Right atrium auricular region (tissue), 2 donors: ENCODE results near the gene RCL1. TPM values are rescaled to one million over a fixed set of nuclear protein-coding genes. Genes with fewer than 3 reads are reported as not detected.

Experiments
- DNase-seq: peaks from one replicate; pipeline ENCODE4 v3.0.0-alpha.2; 2019; ENCODE audit warnings: low spot score
- H3K27ac ChIP-seq, 2 donors: fragments of 200-600 bp; sonication (generic); 1 replicate in 1 of 2; 2 replicates in 1 of 2; pipeline ENCODE4 v1.5.1; 2016 to 2019
- H3K27me3 ChIP-seq, 2 donors: fragments of 200-600 bp; sonication (generic); one replicate each; pipeline versions ENCODE4 v1.5.1 to v1.6.0; 2017 to 2019
- H3K36me3 ChIP-seq: fragments of 200-600 bp; sonication (generic); one replicate; pipeline ENCODE4 v1.5.1; 2016
- H3K4me1 ChIP-seq, 2 donors: fragments of 200-600 bp; sonication (generic); one replicate each; pipeline versions ENCODE4 v1.5.1 to v1.6.0; 2017 to 2019
- H3K4me3 ChIP-seq, 2 donors: fragments of 200-600 bp; sonication (generic); 1 replicate in 1 of 2; 2 replicates in 1 of 2; pipeline ENCODE4 v1.5.1; 2017 to 2019; ENCODE audit warnings: mild to moderate bottlenecking in 1 of 2, moderate library complexity in 1 of 2
- H3K9me3 ChIP-seq, 2 donors: fragments of 200-600 bp; sonication (generic); one replicate each; pipeline ENCODE4 v1.5.1; 2019
- total RNA-seq, 2 donors: library from RNA; depleted of rRNA; stranded (reverse); fragments of >200 nt; gene quantifications; one replicate each; pipeline ENCODE4 v1.1.0, GENCODE V29; 2016
- TF ChIP-seq, protein P1 (sequence below), 2 donors: fragments of 200-600 bp; sonication (generic); IDR thresholded peaks; one replicate each; pipeline ENCODE4 v1.5.1; 2019; ENCODE audit warnings: antibody characterized with exemption in 2 of 2

The RCL1 gene
- total RNA-seq, 2 donors from 2014 or later: 7.2 to 8.6 TPM

DNA sequence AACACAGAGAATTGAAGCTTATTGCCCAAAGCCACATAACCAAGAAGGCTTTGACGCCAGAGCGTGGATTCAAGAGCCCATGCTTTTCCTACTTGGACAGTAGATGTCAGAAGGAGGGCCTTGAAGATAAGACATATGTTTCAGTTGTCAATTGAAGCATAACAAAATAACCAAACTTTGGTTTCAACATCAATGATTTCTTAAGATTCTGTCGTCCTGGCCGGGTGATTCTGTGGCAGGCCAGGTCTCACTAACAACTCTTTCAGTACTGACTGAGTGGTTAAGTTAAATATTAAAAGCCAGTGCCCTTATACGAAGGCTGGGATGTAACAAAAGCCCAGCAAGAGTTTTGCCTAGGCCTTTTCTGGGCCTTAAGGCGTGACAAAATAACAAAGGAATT, 94.0 kb downstream of the RCL1 start:
- H3K9me3 ChIP-seq: no peaks in the 10 kb centered on the region
- no peak for DNase-seq
- H3K27ac ChIP-seq: no peak overlapping the region
- H3K27me3 ChIP-seq: no peaks in the 10 kb centered on the region
- no peak overlapping the region for H3K4me3 ChIP-seq
- H3K36me3 ChIP-seq: no peaks in the 10 kb centered on the region
- no peaks in the 10 kb centered on the region for H3K4me1 ChIP-seq
- TF ChIP-seq, protein P1, sequence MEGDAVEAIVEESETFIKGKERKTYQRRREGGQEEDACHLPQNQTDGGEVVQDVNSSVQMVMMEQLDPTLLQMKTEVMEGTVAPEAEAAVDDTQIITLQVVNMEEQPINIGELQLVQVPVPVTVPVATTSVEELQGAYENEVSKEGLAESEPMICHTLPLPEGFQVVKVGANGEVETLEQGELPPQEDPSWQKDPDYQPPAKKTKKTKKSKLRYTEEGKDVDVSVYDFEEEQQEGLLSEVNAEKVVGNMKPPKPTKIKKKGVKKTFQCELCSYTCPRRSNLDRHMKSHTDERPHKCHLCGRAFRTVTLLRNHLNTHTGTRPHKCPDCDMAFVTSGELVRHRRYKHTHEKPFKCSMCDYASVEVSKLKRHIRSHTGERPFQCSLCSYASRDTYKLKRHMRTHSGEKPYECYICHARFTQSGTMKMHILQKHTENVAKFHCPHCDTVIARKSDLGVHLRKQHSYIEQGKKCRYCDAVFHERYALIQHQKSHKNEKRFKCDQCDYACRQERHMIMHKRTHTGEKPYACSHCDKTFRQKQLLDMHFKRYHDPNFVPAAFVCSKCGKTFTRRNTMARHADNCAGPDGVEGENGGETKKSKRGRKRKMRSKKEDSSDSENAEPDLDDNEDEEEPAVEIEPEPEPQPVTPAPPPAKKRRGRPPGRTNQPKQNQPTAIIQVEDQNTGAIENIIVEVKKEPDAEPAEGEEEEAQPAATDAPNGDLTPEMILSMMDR (IDR thresholded peaks at IDR 0.05): no peak

DNA sequence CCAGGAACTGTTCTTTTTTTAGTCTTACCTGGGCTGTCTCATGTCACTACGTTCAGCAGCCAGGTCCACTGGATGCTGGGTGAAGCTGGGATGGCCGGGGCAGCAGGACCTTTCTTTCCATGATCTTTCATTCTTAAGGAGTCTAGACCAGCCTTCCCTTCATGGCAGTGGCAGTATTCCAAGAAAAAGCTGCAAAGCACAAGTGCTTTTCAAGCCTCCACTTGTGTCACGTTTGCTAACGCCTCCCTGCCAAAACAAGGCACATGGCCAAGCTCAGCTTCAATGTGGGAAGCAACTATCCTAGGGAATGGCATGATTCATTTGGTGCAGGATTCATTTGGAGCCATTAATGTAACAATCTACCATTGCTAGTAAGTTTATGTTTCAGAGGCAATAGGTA, 94.8 kb downstream of the RCL1 start:
- Histone ChIP-seq H3K4me3 (no peak overlapping the region), H3K27ac (no peak overlapping the region), H3K27me3 (no peaks in the 10 kb centered on the region), H3K9me3 (no peaks in the 10 kb centered on the region), H3K4me1 (no peaks in the 10 kb centered on the region), H3K36me3 (no peaks in the 10 kb centered on the region)
- no peak for DNase-seq
- TF ChIP-seq, protein P1 (IDR thresholded peaks at IDR 0.05): no peak

DNA sequence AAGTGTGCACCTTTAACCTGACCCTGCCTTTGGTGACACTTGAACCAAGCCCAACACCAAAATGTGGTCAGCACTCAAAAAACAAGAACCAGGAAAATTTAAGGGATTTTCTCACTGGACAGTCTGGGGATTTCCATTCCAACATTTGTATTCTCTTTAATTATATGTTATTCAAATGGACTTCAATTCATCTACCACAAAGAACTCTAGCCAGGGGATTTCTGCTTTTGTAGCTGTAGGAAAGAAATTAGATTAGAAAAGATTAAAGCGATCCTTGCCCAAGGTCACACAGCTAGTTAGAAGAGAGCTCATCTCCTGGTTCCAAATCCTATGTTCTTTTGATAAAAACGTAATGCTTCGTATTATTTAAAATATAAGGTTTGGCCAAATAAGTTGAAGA, 97.5 kb downstream of the RCL1 start:
- H3K9me3 ChIP-seq: no peaks in the 10 kb centered on the region
- no peak for DNase-seq
- TF ChIP-seq, protein P1 (IDR thresholded peaks at IDR 0.05): no peak
- no peak overlapping the region for H3K27ac ChIP-seq
- no peak overlapping the region for H3K4me3 ChIP-seq
- no peaks in the 10 kb centered on the region for H3K36me3 ChIP-seq
- H3K27me3 ChIP-seq: no peaks in the 10 kb centered on the region
- H3K4me1 ChIP-seq: no peaks in the 10 kb centered on the region

DNA sequence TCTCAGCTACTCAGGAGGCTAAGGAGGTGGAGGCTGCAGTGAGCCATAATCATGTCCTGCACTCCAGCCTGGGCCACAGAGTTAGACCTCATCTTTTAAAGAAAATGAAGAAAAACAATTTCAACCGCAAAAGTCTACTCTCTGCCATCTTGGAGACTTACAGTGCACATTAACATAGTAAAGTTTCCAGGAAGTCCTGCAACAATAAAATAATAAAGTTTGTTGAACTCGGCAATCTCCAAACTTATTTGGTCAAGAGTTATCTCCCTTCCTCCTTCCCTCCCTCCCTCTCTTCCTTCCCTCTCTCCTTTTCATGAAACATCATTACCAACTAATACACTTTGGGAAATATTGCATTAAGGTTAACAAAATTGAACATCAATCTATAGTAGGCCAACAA, 98.2 kb downstream of the RCL1 start:
- TF ChIP-seq, protein P1 (IDR thresholded peaks at IDR 0.05): no peak
- Histone ChIP-seq H3K27ac (no peak overlapping the region), H3K27me3 (no peaks in the 10 kb centered on the region), H3K36me3 (no peaks in the 10 kb centered on the region), H3K4me3 (no peak overlapping the region), H3K4me1 (no peaks in the 10 kb centered on the region), H3K9me3 (no peaks in the 10 kb centered on the region)
- no peak for DNase-seq

DNA sequence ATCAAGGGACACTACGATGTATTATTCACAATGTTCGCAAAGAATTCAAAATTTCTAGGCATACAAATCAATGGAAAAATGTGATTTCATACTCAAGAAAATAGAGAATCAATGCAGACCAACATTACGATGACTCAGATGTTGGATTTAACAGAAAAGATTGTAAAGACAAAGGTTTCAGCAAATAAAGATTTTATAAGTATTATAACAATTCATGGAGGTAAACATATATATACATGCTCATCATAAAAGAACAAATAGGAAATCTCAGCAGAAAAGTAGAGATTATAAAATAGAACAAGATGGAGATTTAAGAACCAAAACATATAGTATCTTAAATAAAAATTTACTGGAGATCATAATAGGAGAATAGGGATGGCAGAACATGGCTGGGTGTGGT, 98.9 kb downstream of the RCL1 start:
- H3K4me1 ChIP-seq: no peaks in the 10 kb centered on the region
- H3K27ac ChIP-seq: no peak overlapping the region
- DNase-seq: no peak
- no peaks in the 10 kb centered on the region for H3K9me3 ChIP-seq
- no peaks in the 10 kb centered on the region for H3K36me3 ChIP-seq
- TF ChIP-seq, protein P1 (IDR thresholded peaks at IDR 0.05): no peak
- no peaks in the 10 kb centered on the region for H3K27me3 ChIP-seq
- H3K4me3 ChIP-seq: no peak overlapping the region

DNA sequence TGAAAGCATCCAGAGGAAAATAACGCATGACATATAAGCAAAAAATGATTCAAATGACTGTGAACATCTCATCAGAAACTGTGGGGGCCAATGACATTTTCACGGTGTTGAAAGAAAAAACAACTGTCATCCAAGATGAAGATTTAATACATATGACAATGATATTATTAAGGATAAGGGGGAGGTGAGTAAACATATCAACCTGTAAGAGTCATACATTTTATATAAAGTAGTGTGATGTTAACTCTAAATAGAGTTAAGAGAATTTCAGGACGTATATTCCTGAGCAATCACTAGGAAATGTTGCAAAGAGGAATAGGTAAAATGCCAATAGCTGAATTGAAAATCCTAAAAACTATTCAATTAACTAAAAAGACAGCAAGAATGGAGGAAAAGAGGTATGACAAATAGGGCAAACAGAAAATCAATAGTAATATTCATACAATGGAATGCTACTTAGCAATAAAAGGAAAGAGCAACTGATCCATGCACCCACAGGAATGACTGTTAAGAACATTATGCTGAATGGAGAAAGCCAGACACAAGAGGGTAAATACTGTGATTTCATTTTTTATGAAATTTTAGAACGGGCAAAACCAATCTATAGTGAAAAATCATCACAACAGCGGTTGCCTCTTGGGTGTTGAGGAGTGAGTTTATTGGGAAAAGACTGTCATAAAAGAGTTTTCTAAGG, 99.9 kb downstream of the RCL1 start:
- Histone ChIP-seq H3K36me3 (no peaks in the 10 kb centered on the region), H3K4me1 (no peaks in the 10 kb centered on the region)

More for the DNA sequence above, 99.9 kb downstream of the RCL1 start:
- peaks cover 0 to 3% of the 10 kb centered on the region in 2 donors for H3K9me3 ChIP-seq
- TF ChIP-seq, protein P1 (IDR thresholded peaks at IDR 0.05): no peak
- H3K27me3 ChIP-seq: no peaks in the 10 kb centered on the region
- DNase-seq: no peak
- H3K4me3 ChIP-seq: no peak overlapping the region
- no peak overlapping the region for H3K27ac ChIP-seq
